Measurements from ENCODE around the gene PLCD3. TPM values are rescaled to one million over a fixed set of nuclear protein-coding genes. Genes with fewer than 3 reads are reported as not detected.

Gene PLCD3
- total and polyA plus RNA-seq, 9 of the 15 experiments (the other 6 are each of a cell fraction or from before 2014, with no cell fraction given), result 0.20 to 22.6 (median 7.5) TPM

GRCh38 chr17:45135192-45135977, 3.1 kb upstream of the PLCD3 start, which contains the start of gene ACBD4 (continued):
- TF ChIP-seq VEZF1 (CRISPR knock-in tag; IDR thresholded peaks at IDR 0.05) (peak; percentile 83), SIN3A (IDR thresholded peaks at IDR 0.05; ENCODE audit: borderline replicate concordance in 2 of 2, control insufficient read depth in 1 of 2, low read depth in 2 of 2, low read length in 2 of 2) (0 out of 4 replicates have a peak, but pooled peaks of 1 of the 2 experiments have one; percentile 52), RNF2 (IDR thresholded peaks at IDR 0.05) (no peak; the same call in 1 of the 2 replicates), MTA1 (IDR thresholded peaks at IDR 0.05; ENCODE audit: borderline replicate concordance) (0 out of 2 replicates have a peak, but pooled peaks have one; percentile 9), HEY1 (CRISPR knock-in tag; IDR thresholded peaks at IDR 0.05; ENCODE audit: borderline replicate concordance) (no peak), NONO (IDR thresholded peaks at IDR 0.05; ENCODE audit: low read depth in 2 of 2, low read length in 1 of 2) (0 out of 4 replicates have a peak, but pooled peaks of 1 of the 2 experiments have one; percentile 13), TBP (optimal IDR thresholded peaks at IDR 0.05; ENCODE audit: low read depth, low read length) (peak; percentile 19), MYNN (IDR thresholded peaks at IDR 0.05) (peak; percentile 44), MYNN (CRISPR knock-in tag; IDR thresholded peaks at IDR 0.05) (no peak), NCOA1 (IDR thresholded peaks at IDR 0.05; ENCODE audit: low read depth) (no peak), CLOCK (CRISPR knock-in tag; IDR thresholded peaks at IDR 0.05; ENCODE audit: borderline replicate concordance) (no peak), JUND (IDR thresholded peaks at IDR 0.05; ENCODE audit: borderline replicate concordance, low read depth, low read length) (peak; percentile 74), JUND (tag; IDR thresholded peaks at IDR 0.05; ENCODE audit: borderline replicate concordance, low read depth, low read length) (no peak), NR2C1 (IDR thresholded peaks at IDR 0.05) (no peak), NR2C1 (tag; IDR thresholded peaks at IDR 0.05) (0 out of 2 replicates have a peak, but pooled peaks have one; percentile 16)
- TF ChIP-seq, protein P1, sequence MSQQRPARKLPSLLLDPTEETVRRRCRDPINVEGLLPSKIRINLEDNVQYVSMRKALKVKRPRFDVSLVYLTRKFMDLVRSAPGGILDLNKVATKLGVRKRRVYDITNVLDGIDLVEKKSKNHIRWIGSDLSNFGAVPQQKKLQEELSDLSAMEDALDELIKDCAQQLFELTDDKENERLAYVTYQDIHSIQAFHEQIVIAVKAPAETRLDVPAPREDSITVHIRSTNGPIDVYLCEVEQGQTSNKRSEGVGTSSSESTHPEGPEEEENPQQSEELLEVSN (IDR thresholded peaks at IDR 0.05; ENCODE audit: borderline replicate concordance in 1 of 2, extremely low read depth in 1 of 2, insufficient read depth in 1 of 2, insufficient read length in 1 of 2, low read depth in 1 of 2, low read length in 1 of 2, poor library complexity in 1 of 2, severe bottlenecking in 1 of 2), result peak; percentile 75 to 78
- TF ChIP-seq, protein P2, sequence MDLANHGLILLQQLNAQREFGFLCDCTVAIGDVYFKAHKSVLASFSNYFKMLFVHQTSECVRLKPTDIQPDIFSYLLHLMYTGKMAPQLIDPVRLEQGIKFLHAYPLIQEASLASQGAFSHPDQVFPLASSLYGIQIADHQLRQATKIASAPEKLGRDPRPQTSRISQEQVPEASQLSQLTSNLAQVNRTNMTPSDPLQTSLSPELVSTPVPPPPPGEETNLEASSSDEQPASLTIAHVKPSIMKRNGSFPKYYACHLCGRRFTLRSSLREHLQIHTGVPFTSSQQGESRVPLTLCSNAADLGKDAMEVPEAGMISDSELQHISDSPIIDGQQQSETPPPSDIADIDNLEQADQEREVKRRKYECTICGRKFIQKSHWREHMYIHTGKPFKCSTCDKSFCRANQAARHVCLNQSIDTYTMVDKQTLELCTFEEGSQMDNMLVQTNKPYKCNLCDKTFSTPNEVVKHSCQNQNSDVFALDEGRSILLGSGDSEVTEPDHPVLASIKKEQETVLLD (IDR thresholded peaks at IDR 0.05), result peak; percentile 73; the same call in 1 of the 2 replicates

All from K562 (cell line).